GM18499 (cell line): ENCODE results near the gene SLC38A4.
"Not testable (repeated sequence)": the region's sequence is repeated elsewhere in the genome, so short reads cannot be mapped to it uniquely, and the experiment has no call there.

Experiments used
- ATAC-seq: cut with Tn5 transposase; IDR thresholded peaks from one replicate; pipeline ENCODE4 v1.9.1; 2021; ENCODE audit warnings: moderate number of reproducible peaks; ENCODE audit not compliant: insufficient read depth, unreplicated experiment

Gene SLC38A4, protein sequence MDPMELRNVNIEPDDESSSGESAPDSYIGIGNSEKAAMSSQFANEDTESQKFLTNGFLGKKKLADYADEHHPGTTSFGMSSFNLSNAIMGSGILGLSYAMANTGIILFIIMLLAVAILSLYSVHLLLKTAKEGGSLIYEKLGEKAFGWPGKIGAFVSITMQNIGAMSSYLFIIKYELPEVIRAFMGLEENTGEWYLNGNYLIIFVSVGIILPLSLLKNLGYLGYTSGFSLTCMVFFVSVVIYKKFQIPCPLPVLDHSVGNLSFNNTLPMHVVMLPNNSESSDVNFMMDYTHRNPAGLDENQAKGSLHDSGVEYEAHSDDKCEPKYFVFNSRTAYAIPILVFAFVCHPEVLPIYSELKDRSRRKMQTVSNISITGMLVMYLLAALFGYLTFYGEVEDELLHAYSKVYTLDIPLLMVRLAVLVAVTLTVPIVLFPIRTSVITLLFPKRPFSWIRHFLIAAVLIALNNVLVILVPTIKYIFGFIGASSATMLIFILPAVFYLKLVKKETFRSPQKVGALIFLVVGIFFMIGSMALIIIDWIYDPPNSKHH

DNA sequence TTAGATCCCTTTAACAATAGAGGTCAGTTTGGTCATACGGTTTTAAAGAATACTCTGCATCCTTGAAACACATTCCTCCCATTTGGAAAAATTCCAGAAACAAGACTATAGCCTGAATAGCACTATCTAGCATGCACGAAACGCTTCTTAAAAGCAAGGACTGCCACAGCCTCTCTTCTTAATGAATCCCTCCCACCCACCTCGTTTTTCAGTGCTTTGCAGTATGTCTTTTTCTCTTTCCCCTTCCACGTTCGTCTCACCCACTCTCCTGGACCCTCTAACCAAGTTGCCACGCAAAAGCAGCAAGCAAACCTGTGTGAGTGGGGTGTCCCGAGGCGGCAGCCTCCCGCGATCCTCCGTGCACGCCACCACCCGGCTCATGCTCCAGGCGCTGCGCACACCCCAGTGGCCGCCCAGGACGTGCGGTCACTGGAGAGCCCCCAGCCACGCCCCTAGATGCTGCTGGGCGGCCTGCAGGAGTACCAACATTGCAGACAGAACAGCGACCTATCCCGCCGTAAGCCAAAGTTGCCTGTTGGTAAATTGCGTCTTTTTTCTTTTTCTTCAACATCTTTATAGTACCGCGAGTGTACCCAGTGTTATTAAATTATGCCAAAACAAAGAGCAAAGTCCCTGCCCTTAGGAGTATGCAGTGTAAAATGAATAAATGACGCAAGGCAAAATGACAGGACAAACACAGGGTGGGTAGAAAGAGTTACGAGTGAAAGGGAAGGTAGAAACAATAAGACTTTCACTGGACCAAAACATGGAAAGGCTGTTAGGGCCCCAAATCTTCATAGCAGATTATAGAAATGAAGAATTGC is at the start of gene SLC38A4:
Gene SLC38A4 (minus strand): TSS at position 407 of the 824 bp plus-strand sequence. CDS start 32,926 bp downstream, outside the sequence.
- no peak for ATAC-seq

DNA sequence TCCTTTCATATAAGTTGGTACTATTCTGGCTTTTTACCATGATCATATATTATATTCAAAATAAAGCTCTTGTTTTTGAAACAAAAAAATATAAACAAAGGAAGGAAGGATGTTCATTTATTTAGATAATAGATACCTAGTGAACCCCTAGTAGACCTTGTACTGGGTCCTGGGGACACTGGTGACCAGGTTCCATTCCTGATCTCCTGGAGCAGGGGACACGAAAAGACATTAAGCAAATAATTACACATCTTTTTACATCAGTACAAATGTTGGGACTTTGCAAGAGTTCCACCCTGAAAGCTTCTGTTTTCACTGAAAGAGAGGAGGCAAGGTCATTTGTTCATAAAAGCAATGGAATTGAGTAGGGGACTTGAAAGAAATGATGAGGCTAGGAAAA is 49.3 kb upstream of the SLC38A4 start:
- ATAC-seq = no peak

DNA sequence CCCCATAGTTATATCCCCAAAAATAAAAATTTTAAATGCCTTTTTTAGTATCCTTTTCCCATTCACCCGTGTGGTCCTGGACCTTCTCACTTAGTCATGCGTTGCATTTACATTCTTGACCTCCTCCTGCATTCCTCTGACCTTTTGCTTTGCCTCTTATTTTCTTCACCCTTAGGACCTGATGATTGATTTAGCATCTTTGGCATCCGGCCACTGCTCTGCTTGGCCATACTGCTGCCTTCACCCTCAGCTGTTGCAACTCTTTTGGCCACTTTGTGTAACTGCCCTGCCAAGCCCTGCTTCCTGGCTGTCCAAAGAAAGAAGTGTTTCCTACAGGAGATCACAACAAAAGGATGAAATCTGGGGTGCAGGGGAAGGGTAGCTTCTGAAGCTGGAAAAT is 48.8 kb upstream of the SLC38A4 start:
- no peak for ATAC-seq

DNA sequence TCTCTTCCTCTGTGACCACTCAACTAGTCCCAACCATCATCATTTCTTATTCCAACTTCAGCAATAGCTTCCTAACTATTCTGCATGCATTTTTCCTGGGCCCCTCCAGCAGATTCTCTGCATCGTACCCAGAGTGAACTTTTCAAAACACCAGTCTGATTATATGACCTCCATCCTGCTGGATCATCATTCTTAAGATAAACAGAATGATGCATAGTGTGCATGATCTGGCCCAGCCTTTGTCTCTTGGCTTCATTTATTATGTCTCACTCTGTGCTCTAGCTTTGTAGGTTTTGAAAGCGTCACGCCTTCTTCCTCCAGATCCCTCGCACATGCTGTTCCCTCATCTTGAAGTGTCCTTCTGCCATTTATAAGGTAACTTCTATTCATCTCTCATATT is 46.3 kb upstream of the SLC38A4 start:
- no peak for ATAC-seq

DNA sequence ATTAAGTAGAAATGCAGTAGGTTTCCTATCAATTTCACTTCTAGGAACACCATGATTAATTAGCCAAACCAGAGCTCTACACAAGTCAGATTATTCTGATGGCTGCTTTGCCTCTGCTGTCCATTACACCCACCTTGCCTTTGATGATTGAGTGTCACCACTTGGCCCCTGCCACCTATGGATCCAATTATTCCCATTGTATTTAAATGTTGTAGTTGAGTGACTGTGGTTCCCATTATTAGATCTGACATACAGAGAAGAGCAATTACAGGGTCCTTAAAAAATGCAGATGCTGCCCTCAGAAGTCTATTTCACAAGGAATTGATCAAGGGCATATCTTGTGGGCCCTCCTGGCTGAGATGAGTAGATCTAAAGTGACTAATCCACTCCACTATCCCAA is 39.5 kb upstream of the SLC38A4 start:
- ATAC-seq = no peak

DNA sequence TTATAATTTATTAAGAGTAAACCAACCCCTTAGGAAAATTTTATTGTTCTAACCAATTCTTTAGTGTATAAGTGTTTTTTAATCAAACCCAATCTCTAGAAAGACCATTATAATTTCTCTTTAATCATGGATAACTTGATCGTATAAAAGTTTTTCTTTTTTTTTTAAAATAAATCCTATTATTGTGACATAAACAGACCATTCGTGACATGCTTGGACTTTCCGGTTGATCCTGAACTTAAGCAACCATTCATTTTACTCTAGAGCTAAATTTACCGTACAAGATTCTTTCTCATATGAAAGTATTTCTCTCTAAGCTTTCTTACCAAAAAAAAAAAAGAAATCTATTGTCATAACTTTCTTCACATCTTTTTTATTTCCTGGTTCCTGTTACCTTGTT is 32.6 kb upstream of the SLC38A4 start:
- ATAC-seq = no peak

DNA sequence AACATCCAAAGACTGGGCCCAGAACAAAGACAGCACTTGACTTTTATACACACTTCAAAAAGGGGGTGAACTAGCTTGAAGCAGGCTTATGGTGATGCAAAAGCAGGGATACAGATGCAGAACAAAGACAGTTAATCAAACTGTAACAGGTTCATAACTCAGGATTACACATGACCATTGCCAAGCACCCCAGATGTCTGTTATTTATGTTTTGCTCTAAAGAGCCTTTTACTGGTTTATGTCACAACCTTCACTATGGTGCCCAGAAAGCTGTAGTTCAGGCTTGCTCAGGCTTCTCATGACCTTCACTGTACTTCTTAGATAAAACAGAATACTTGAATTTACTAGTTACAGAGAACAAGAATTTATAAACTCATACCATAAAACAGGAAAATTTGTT is 31.7 kb upstream of the SLC38A4 start:
- ATAC-seq = no peak

DNA sequence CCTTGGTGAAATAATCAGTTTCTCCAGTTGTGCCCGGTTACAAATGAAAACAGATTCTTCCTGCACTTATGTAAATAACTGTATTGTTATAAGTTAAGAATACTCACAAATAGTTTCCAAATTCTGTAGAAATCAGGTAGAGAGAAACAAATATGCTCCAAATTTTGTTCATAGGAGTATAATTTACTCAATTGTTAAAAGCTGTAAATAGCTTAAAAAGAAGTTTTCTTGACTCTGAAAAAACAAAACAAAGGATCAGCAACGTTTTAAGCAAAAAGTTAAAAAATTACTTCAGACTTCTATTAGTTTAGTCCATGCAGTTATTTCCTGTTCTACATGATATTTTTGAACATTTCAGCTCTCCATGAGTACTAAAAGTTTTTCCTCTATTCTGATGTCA is 30.0 kb upstream of the SLC38A4 start:
- ATAC-seq = no peak

DNA sequence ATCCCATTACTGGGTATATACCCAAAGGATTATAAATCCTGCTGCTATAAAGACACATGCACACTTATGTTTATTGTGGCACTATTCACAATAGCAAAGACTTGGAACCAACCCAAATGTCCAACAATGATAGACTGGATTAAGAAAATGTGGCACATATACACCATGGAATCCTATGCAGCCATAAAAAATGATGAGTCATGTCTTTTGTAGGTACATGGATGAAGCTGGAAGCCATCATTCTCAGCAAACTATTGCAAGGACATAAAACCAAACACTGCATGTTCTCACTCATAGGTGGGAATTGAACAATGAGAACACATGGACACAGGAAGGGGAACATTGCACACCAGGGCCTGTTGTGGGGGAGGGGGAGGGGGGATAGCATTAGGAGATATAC is 28.4 kb upstream of the SLC38A4 start:
- ATAC-seq = not testable (repeated sequence)

DNA sequence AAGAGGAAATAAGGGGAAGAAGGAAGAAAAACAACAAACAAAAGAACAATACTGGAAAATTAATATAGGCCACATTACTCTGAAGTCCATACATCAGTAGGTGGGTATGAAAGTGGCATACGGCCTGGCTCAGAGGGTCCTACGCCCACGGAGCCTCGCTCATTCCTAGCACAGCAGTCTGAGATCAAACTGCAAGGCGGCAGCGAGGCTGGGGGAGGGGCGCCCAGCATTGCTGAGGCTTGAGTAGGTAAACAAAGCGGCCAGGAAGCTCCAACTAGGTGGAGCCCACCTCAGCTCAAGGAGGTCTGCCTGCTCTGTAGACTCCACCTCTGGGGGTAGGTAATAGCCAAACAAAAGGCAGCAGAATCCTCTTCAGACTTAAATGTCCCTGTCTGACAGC is 23.0 kb upstream of the SLC38A4 start:
- ATAC-seq = not testable (repeated sequence)

DNA sequence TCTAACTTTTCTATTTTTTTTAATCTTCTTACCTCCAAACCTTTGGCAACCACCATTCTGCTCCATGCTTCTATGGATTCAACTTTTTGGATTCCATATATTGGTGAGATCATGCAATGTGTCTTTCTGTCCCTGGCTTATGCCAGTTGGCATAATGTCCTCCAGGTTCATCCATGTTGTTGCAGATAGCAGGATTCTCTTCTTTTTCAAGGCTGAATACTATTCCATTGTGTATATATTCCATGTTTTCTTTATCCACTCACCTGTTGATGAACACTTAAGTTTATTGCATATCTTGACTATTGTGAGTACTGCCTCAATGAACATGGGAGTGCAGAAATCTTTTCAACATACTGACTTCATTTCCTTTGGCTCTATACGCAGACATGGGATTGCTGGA is 21.2 kb upstream of the SLC38A4 start:
- ATAC-seq = no peak

DNA sequence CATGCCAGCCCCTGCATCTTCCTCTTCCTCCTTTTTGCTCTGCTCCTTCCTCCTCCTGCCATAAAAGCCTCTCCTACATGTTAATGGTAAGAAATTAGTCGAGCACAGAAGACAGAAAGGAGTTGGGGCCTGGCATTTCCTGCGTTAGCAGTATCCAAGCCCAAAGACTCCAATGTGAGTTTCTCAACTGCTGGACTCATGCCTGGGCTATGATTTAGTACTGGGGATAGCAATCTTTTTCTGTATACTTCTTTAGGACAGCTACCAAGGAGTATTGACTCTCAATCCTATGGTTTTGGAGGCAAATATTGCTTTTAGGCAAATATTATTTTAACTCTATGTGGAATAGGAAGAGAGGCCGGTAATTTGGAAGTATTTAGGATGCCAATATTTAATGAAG is 18.0 kb upstream of the SLC38A4 start:
- no peak for ATAC-seq

DNA sequence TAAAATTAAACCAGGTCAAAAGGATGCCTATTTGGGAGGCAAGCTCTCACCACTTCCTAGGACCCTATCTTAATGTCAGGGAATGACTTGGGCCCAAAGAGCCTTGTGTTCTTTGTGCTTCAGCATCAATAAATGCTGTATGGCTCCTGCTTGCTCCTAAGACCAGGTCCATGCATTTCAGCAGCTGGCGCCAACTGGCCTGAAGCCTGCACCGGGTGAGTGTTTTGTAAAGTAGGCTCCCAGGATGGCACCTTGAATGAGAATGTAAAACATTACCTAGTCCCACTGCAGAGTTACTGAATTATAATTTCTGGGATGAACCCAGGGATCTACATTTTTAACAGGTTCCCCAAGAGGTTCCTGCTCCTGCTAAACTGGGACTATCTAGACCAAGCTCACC is 16.1 kb upstream of the SLC38A4 start:
- no peak for ATAC-seq

DNA sequence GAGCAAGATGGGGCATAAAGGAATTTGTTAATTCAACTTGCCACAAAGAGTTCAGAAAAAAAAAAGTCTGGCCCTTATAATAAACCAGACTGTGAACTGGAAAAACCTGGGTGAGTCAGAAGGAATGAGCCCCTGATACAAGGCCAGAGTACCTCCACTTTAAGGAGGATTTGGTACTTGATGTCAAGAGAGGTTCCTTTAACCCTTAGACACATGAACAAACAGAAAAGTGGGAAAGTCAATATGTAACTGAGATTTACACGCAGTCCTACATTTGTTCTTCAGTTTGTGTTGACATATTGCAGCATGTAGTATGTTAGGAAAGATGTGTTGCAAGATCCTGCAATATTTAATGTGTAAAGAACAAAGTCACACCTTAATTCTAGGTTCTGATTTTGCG is 14.2 kb upstream of the SLC38A4 start:
- no peak for ATAC-seq

DNA sequence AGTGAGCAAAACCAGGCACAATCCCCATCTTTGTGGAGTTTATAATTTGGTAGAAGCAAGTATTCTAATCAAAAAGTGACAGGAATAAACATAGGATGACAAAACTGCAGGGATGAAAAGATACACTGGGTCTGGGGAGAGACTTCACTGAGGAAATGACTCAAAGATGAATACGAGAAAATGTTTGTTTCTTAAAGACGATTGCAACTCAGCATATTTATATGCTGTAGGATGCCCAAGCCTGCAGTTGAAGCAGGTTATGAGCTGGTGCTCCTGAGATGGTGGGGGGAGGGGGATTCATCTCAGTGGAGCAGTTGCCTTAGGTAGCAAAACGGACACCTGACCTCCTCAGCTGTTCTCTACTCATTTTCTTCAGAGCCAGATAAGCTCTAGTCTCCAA is 13.4 kb upstream of the SLC38A4 start:
- no peak for ATAC-seq

DNA sequence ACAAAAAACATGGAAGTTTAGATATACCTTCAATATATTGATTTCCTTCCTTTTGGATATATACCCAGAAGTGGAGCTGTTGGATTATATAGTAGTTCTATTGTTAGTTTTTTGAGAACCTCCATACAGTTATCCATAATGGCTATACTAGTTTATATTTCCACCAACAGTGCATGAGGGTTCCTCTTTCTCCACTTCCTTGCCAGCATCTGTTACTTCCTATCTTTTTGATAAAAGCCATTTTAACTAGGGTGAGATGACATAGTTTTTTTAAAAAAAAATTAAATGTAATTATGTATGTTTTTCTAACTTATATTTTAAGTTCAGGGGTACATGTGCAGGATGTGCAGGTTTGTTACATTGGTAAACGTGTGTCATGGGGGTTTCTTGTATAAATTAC is 10.0 kb upstream of the SLC38A4 start:
- no peak for ATAC-seq

DNA sequence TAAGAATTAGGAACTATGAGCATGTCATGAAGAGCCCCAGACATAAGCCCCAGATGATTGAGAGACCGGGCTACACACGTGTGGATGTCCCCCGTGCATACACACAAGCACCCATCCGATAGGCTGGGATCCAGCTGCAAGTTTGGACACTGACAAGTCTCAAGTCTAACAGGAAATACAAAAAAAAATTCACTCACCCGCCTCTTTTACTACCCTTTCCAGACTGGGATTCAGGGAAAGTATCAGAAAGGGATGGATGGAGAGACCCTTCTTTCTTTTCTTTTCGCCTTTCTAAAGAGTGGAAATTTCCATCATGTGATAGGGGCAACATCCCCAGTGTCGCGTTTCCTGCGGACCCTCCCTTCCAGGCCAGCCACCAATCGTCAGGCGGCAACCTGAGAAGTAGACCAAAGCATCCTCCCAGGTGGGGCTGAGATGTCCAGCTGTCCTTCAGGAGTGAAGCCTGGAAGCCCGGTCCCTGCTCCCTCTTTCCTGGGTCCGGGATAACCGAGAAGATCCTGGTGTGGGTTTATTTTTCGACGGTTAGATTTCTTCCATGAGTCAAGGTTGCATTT is 6.4 kb upstream of the SLC38A4 start:
- ATAC-seq = no peak

DNA sequence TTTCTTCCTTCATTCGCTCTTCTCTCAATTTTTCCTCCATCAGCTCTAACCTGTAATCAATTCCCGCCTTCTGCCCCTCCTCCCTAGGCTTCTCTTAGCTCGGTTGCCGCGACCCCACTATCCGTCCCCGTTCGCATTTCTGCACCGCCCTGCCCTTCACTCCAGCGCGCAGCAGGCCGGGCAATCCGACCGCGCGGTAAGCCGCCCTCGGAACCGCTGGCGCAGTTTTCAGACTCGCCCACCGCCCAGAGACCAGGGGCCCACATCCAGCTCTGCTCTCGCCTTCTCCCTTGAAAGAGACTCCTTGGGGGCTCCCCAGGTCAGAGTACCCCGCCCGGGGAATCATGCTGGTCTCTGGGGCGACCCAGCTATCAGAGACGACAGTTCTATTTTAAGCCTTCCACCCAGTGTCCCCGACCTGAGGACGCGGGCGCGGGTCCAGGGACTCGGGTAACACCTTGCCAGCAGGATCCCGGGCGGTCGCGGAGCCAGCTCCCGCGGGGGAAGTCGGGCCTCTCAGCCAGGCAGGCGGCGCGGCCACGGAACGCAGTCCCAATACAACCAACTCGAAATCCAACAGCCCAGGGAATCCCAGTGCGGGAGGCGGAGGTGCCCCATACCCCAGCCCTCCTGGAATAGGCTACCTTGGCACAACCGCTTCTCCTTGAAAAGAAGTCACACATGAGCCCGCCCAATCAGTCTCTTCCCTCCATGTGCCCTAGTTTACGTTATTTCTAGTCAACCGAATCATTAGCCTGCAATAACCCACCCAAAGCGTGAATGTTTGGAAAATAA is 5.7 kb upstream of the SLC38A4 start:
- no peak for ATAC-seq

DNA sequence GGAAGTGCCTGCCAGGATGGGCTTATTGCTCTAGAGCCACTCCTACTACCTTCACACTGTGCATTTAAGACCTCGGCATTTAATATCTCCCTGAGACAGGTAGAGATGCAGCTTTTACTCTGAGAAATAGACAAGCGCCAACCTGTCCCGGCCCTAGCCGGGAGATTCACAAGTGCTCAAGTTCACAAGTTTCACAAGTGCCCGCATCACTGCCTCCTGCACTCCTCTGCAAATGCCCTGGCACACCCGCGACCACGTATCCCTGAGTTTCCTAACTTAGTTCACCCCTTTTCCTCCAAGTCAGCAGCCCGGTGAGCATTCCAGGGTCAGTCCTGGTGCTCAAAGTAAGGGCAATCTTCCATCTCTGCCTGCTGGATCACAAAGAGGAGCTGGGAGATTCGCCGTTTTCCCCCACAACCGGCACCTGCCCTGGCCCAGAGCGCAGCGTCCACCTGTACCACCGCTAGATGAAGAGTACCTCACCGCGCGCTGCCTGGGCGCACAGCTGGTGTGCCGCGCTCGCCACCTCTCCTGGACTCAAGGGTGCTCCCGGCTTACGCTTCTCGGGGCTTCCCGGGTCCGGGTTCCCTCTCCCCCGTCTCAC is 5.0 kb upstream of the SLC38A4 start:
- ATAC-seq = no peak

DNA sequence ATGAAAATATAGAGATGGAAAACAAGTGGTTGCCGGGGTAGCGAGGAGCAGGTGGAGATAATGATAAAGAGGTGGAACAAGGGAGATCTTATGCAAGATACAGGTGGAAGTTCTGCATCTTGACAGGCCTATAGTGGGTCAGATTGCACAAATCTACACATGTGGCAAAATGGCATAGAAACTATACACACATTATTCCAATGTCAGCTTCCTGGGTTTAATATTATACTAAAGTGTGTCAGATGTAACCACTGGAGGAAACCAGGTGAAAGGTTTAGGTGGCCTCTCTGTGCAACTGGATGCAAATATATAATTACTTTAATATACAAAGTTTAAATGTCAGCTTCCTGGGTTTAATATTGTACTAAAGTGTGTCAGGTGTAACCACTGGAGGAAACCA is 1.1 kb downstream of the SLC38A4 start:
- no peak for ATAC-seq
